Body of pancreas (tissue), 4 donors: ENCODE data around the gene BRINP3. TPM values are rescaled to one million over a fixed set of nuclear protein-coding genes. Genes with fewer than 3 reads are reported as not detected.

Experiments used
- ATAC-seq: fragments of 150-250 bp; one replicate; pipeline ENCODE4 v1.9.1; 2016
- DNase-seq, 4 donors: peaks; one replicate each; pipeline ENCODE4 v3.0.0-alpha.2; 2019
- H3K27ac ChIP-seq, 4 donors: fragments of 200-600 bp; sonication (generic); 1 replicate in 3 of 4; 2 replicates in 1 of 4; pipeline versions ENCODE4 v1.5.1 to v1.6.1; 2016 to 2019; ENCODE audit warnings: mild to moderate bottlenecking in 1 of 4, mixed read lengths in 1 of 4, moderate library complexity in 1 of 4
- H3K27me3 ChIP-seq, 2 donors: fragments of 200-600 bp; sonication (generic); one replicate each; pipeline ENCODE4 v1.6.0; 2016; ENCODE audit warnings: mild to moderate bottlenecking in 1 of 2
- H3K36me3 ChIP-seq, 2 donors: fragments of 200-600 bp; sonication (generic); replicated peaks in 1 of 2; 2 replicates each; pipeline ENCODE4 v1.5.1; 2016; ENCODE audit warnings: low read depth in 2 of 2; ENCODE audit not compliant: insufficient read depth in 1 of 2
- H3K4me1 ChIP-seq: fragments of 200-600 bp; sonication (generic); one replicate; pipeline ENCODE4 v1.6.0; 2016
- H3K4me3 ChIP-seq, 2 donors: fragments of 200-600 bp; sonication (generic); 1 replicate in 1 of 2; 2 replicates in 1 of 2; pipeline ENCODE4 v1.5.1; 2016 to 2019
- H3K9me3 ChIP-seq, 3 donors: fragments of 200-600 bp; sonication (generic); 1 replicate in 2 of 3; 2 replicates in 1 of 3; pipeline ENCODE4 v1.5.1; 2016
- CTCF ChIP-seq, 7 experiments: fragments of 450-650 bp in 4 of 7; fragments of 200-600 bp in 3 of 7; sonication (generic) in 3 of 7; IDR thresholded peaks; one replicate each; pipeline ENCODE4 v1.5.1; 2016 to 2019; ENCODE audit warnings: antibody characterized with exemption in 7 of 7
- POLR2A ChIP-seq, 3 donors: fragments of 450-650 bp; IDR thresholded peaks; one replicate each; pipeline ENCODE4 v1.6.1; 2016; ENCODE audit warnings: antibody characterized with exemption in 3 of 3, mild to moderate bottlenecking in 2 of 3
- WGBS, 2 donors: methylation state at CpG; one replicate each; pipeline ENCODE4 v1.1.5; 2017; 5-methylcytosine and 5-hydroxymethylcytosine counted together
- intact Hi-C: fragments of 100-400 bp; cut with DNase I; formaldehyde crosslinking; loops from one replicate; pipeline ENCODE4 v1.15.1; 2023
- total RNA-seq, 2 donors: library from RNA; depleted of rRNA; stranded (reverse); fragments of >200 nt; gene quantifications; one replicate each; pipeline ENCODE4 v1.1.0, GENCODE V29; 2016

The BRINP3 gene
- total RNA-seq, 2 donors from 2014 or later, result not detected

- DNase-seq, result no peak
- H3K4me1 ChIP-seq, result no peaks in the 10 kb centered on the region
- 70 to 73% methylated on average over 4 of the region's 4 CpGs for WGBS, 2 donors
- no peaks in the 10 kb centered on the region for H3K27me3 ChIP-seq
- intact Hi-C loops, result no loop called here
- H3K4me3 ChIP-seq, result no peak overlapping the region
- no peak for ATAC-seq
- no peaks in the 10 kb centered on the region for H3K36me3 ChIP-seq
- no peaks in the 10 kb centered on the region for H3K9me3 ChIP-seq
- H3K27ac ChIP-seq, result no peak overlapping the region
- no peak for TF ChIP-seq POLR2A (IDR thresholded peaks at IDR 0.05)
- TF ChIP-seq CTCF (IDR thresholded peaks at IDR 0.05), result no peak
Observed at GRCh38 chr1:190494451-190494850, 16.8 kb upstream of the BRINP3 start.

- H3K27me3 ChIP-seq, result no peaks in the 10 kb centered on the region
- no peaks in the 10 kb centered on the region for H3K9me3 ChIP-seq
- no peaks in the 10 kb centered on the region for H3K4me1 ChIP-seq
- no peak for TF ChIP-seq POLR2A (IDR thresholded peaks at IDR 0.05)
- TF ChIP-seq CTCF (IDR thresholded peaks at IDR 0.05), result no peak
- no peak overlapping the region for H3K27ac ChIP-seq
- no peak overlapping the region for H3K4me3 ChIP-seq
- ATAC-seq (no peak), DNase-seq (no peak)
- WGBS, 2 donors, result 94 to 95% methylated on average over 2 of the region's 2 CpGs
- no peaks in the 10 kb centered on the region for H3K36me3 ChIP-seq
- intact Hi-C loops, result no loop called here
Observed at GRCh38 chr1:190491404-190491803, 13.7 kb upstream of the BRINP3 start.

- WGBS, 2 donors, result 29 to 50% methylated on average over 1 of the region's 1 CpG
- no peak overlapping the region for H3K4me3 ChIP-seq
- no peaks in the 10 kb centered on the region for H3K36me3 ChIP-seq
- no peaks in the 10 kb centered on the region for H3K9me3 ChIP-seq
- peaks cover 3% of the 10 kb centered on the region for H3K4me1 ChIP-seq
- peaks cover 0 to 5% of the 10 kb centered on the region in 2 donors for H3K27me3 ChIP-seq
- DNase-seq (no peak), ATAC-seq (no peak)
- intact Hi-C loops, result no loop called here
- TF ChIP-seq POLR2A (IDR thresholded peaks at IDR 0.05) (no peak), CTCF (IDR thresholded peaks at IDR 0.05) (no peak)
- H3K27ac ChIP-seq, result no peak overlapping the region
Observed at GRCh38 chr1:190484045-190484444, 6.4 kb upstream of the BRINP3 start.

GRCh38 chr1:190480231-190480630, 2.6 kb upstream of the BRINP3 start:
- no peak for TF ChIP-seq POLR2A (IDR thresholded peaks at IDR 0.05)
- ATAC-seq (no peak), DNase-seq (no peak)
- H3K9me3 ChIP-seq, result no peaks in the 10 kb centered on the region
- no peaks in the 10 kb centered on the region for H3K36me3 ChIP-seq
- peaks cover 0 to 6% of the 10 kb centered on the region in 2 donors for H3K27me3 ChIP-seq
- H3K27ac ChIP-seq, result no peak overlapping the region
- intact Hi-C loops, result no loop called here
- no peak overlapping the region for H3K4me3 ChIP-seq
- H3K4me1 ChIP-seq, result peaks cover 27% of the 10 kb centered on the region

GRCh38 chr1:190479516-190479915, 1.9 kb upstream of the BRINP3 start:
- Histone ChIP-seq H3K9me3 (no peaks in the 10 kb centered on the region), H3K4me3 (no peak overlapping the region), H3K27ac (no peak overlapping the region), H3K4me1 (peaks cover 30% of the 10 kb centered on the region), H3K36me3 (no peaks in the 10 kb centered on the region), H3K27me3 (peaks cover 0 to 9% of the 10 kb centered on the region in 2 donors)
- WGBS, 2 donors, result 36 to 46% methylated on average over 4 of the region's 4 CpGs
- no peak for TF ChIP-seq CTCF (IDR thresholded peaks at IDR 0.05)
- no peak for TF ChIP-seq POLR2A (IDR thresholded peaks at IDR 0.05)
- ATAC-seq (no peak), DNase-seq (no peak)
- intact Hi-C loops, result no loop called here
